DMS53 treated with DMSO at 0.1 percent for 48 hours (cell line): ENCODE measurements around the gene SARS2.
"Not testable (repeated sequence)": the region's sequence is repeated elsewhere in the genome, so short reads cannot be mapped to it uniquely, and the experiment has no call there.

Experiments used
- DNase-seq: peaks from one replicate; lab custom pipeline; 2025; ENCODE audit not compliant: unreplicated experiment; lab: John Stamatoyannopoulos, UW

SARS2 gene

GRCh38 chr19:38929929-38930775 lies at the start of gene SARS2:
SARS2 (minus strand) TSS chr19:38930763; CDS start chr19:38930736, 27 bp downstream.
- peak; percentile 98 for DNase-seq

- DNase-seq, result no peak
These were observed 49.2 kb upstream of the SARS2 start for GRCh38 chr19:38979812-38980211.

GRCh38 chr19:38978326-38978689 lies 47.7 kb upstream of the SARS2 start:
- DNase-seq, result no peak

GRCh38 chr19:38977445-38978325 lies 47.1 kb upstream of the SARS2 start:
- DNase-seq, result no peak

- DNase-seq, result no peak
These were observed 45.3 kb upstream of the SARS2 start for GRCh38 chr19:38975861-38976271.

GRCh38 chr19:38975214-38975860 lies 44.8 kb upstream of the SARS2 start, which contains the start of gene FBXO17:
FBXO17 (minus strand) TSS chr19:38975742; CDS start chr19:38950319, 25,423 bp downstream.
- no peak for DNase-seq

- no peak for DNase-seq
These were observed 44.2 kb upstream of the SARS2 start for GRCh38 chr19:38974624-38975213.

GRCh38 chr19:38971672-38972071 lies 41.1 kb upstream of the SARS2 start:
- DNase-seq, result no peak

GRCh38 chr19:38970664-38971532 lies 40.3 kb upstream of the SARS2 start:
- DNase-seq, result no peak

- not testable (repeated sequence) for DNase-seq
These were observed 35.6 kb upstream of the SARS2 start for GRCh38 chr19:38966149-38966548.

- DNase-seq, result no peak
These were observed 34.2 kb upstream of the SARS2 start for GRCh38 chr19:38964738-38965137.

- no peak for DNase-seq
These were observed 29.1 kb upstream of the SARS2 start for GRCh38 chr19:38959618-38960017.

- no peak for DNase-seq
These were observed 27.7 kb upstream of the SARS2 start for GRCh38 chr19:38958301-38958700.

GRCh38 chr19:38956264-38956663 lies 25.7 kb upstream of the SARS2 start:
- no peak for DNase-seq

- no peak for DNase-seq
These were observed 23.1 kb upstream of the SARS2 start for GRCh38 chr19:38953677-38954076.

- peak; percentile 84 for DNase-seq
These were observed 22.0 kb upstream of the SARS2 start for GRCh38 chr19:38952395-38953165.

- no peak for DNase-seq
These were observed 20.6 kb upstream of the SARS2 start for GRCh38 chr19:38951187-38951586.

GRCh38 chr19:38949580-38950367 lies 19.2 kb upstream of the SARS2 start:
- DNase-seq, result peak; percentile 39
